ENCODE data around the gene TBL1X.
"Not testable (repeated sequence)": the region's sequence is repeated elsewhere in the genome, so short reads cannot be mapped to it uniquely, and the experiment has no call there.

The TBL1X gene

GRCh38 chrX:9500584-9500983 lies 35.7 kb downstream of the TBL1X start:
- DNase-seq, result no peak

DNA sequence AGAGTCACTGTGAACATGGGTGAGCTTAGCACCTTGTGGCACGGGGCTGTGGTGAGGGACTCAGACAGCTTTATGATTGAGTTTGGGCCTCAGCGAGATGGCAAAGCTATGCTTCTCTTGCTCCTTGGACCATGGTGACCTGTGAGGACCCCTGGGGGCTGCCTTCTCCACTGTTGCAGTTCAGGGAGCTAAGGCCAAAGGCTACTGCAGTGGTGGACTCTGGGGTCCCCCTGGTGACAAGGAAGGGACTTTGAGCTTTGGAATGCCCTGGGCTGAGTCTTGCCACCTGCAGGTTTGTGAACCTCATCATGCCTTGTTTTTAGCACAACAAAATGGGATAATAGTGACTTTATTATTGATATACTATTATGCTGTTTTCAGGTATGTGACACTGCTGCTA lies 36.5 kb downstream of the TBL1X start:
- DNase-seq, result no peak

GRCh38 chrX:9503261-9503660 lies 38.4 kb downstream of the TBL1X start:
- no peak for DNase-seq

DNA sequence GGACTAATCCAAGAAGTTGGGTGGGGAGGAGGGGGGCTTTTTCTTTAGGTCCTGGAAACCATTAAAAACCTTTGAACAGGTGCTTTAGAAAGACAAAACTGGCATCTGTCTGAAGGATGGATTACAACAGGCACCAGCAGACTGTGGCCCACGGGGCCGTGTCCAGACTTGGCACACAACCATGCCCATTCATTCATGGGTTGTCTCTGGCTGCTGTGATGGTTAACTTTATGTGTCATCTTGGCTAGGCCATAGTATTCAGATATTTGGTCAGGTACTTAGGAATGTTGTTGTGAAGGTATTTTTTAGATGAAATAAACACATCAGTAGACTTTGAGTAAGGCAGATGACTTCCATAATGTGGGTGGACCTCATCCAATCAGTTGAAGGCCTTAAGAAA lies 45.5 kb downstream of the TBL1X start:
- no peak for DNase-seq

DNA sequence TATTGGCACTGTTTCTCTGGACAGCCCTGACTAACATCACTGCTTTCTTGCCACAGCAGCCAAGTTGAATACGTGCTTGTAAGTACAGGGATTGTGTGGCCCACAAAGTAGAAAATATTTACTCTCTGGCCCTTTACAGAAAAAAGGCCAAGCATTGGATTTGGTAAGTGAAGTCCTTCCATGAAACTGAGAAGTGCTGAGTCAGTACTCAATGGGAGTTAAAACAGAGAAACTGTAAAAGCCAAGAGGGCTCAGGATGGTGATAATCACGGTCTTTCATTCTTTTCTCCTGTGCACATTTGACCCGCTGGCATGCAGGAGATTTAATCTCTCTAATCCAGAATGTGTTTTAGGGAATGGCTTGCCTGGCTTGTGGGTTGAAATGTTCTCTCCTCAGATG lies 46.1 kb downstream of the TBL1X start:
- DNase-seq, result no peak

- no peak for DNase-seq
These were observed 50.6 kb downstream of the TBL1X start for GRCh38 chrX:9515489-9515888.

- DNase-seq, result no peak
These were observed 51.2 kb downstream of the TBL1X start for GRCh38 chrX:9515973-9516538.

GRCh38 chrX:9516635-9517034 lies 51.8 kb downstream of the TBL1X start:
- no peak for DNase-seq

- DNase-seq, result no peak
These were observed 53.2 kb downstream of the TBL1X start for GRCh38 chrX:9518051-9518450.

DNA sequence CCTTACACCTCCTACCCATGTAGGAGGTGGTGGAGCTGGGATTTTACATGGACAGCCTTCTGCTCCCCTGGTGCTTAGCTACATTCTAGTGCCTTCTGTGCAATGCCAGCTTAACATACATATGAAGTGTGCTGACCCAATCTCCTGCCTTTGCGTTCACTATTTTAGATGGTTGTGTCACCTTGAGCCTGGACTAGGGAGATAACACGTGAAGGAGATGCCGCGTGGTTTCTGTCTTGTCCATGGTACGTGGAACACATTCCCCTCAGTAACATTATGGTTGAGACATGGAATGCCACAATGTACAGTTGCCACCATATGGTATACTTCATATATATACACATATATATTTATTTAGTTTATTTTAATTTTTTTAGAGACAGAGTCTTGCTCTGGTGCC lies 54.0 kb downstream of the TBL1X start:
- no peak for DNase-seq

DNA sequence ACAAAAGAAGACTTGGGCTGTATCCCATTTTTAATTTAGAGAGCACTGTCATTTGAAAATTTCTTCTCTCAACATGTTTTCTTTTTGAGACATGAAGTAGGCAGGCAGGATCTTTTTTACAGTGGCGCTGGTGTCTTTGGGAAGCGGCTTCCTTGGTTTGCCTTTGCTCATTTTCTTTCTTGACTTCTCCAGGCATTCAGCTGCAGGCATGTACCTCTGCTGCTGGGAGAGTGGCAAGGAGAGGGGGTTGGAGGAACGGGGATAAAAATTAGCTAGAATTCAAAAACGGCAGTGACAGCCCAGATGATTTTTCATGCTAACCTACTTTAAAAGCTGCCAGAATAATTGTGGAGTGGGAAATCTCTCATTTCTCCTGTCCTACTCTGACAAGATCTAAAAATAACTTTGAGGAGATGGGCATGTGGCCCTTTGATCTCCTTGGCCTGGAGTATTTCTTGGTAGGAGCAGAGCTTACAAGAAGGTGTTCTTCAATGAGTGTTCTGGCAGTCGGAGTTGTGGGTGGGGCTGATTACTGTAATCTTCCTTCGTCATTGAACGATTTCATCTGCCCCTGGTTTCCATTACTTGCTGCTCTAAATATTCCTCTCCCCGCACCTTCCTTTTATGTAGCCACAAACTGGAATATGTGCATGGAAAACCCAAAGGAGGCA lies 54.8 kb downstream of the TBL1X start:
- no peak for DNase-seq

GRCh38 chrX:9520217-9520590 lies 55.3 kb downstream of the TBL1X start:
- no peak for DNase-seq

DNA sequence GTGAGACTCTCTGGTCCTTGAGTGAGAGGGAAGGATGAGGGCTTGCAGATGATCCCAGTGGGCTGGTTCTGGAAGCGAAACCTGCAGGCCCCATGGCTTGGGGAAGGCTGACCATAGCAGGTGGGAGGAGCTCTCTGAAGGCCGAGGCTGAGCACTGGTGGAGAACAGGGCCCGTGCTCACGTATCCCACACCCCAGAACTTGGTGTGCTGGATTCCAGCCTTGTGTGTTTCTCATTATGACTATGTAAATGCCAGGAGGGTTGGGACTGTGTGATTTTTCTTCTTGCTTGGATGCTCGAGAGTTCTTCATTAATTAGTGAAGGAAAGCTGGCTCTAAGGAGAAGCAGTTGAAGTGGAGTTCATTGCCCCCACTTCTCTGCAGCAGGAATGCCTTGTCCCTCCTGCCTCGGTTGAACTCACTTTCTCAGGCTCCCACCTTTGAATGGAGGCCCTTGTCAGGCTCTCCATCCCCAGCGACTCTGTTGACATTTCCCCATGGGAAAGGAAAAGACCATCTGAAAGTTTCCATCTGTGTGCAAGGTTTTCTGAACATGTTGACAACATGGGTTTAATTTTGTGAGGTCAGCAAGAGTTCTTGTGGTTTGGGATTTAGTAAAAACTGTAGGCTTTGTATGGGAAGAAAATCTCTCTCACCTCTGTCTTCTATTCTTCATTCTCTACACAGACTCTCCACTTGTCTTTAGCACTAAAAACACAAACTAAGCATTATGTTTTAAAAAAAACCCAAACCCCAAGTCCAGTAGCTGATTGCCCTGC lies 57.7 kb downstream of the TBL1X start:
- no peak for DNase-seq

DNA sequence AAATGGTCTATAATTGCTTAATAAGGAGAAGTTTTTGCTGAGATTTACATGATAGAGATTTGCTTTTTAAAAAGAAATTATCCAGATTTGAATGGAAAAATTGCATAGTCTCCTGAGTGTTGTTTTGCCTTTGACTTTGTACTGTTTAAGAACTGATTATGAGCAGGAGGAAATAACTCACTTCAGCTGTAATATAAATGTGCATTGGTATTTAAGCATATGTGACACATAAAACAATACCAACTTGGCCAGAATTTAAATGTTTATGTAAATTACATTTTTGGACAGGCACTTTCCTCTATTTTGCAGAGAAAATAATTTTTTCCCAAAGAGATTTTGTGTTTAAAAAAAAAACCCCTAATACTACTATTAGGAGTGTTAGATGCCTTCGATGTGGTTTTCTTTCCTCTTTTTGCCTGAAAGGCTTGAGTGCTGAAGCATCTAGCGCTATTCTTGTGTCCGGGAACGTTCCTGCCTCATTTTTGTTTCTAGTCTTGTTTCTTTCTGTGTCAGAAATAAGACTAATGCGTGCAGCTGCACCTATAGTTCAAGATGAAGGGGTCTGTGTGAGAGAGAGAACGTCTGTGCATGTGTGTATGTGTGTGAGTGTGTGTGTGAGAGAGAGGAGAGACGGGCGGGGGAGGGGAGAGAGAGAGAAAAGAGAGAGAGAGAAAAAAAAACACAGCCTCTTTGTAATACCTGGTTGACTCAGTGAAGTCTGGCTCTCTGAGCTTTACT lies 60.8 kb downstream of the TBL1X start:
- no peak for DNase-seq

- no peak for DNase-seq
These were observed 62.1 kb downstream of the TBL1X start for GRCh38 chrX:9526965-9527364.

GRCh38 chrX:9528498-9528897 lies 63.6 kb downstream of the TBL1X start:
- DNase-seq, result no peak

DNA sequence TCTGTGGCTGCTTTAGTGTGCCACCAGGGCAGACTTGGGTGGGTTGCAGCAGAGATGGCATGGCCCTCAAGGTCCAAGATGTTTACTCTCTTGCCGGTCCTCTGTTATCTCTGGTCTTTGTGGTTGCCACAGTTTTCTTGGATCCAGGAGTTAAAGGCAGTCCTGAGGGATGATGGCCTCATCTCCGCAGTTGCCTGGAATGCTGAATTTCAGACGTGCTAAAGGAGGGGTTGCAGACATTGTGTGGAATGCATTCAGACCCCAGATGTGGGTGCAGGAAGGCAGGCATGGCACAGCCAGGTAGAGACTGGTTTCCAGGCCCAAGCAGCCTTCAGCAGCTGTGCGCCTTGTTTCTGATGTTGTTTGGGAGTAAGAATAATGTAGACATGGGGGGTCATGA lies 64.4 kb downstream of the TBL1X start:
- no peak for DNase-seq

DNA sequence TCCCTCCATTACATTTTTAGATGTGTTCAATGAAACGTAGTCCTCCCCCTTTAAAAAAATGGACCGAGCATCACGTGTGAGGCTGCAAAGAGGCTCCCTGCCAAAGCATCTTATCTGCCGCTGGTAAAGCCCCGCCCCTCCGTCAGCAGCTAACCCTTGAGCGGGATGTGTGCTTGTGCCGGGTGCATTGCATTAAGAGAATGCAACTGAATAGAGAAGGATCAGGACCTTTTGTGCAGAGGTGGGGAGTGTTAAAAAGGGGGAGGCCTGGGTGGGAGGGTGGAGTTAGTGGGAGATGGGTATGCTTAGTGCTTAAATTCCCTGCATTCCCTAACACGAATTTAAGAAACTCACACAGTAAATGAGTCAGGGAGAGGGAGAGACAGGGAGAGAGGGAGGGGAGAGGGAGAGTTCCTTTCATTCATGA lies 66.0 kb downstream of the TBL1X start:
- peak; percentile 21 for DNase-seq

DNA sequence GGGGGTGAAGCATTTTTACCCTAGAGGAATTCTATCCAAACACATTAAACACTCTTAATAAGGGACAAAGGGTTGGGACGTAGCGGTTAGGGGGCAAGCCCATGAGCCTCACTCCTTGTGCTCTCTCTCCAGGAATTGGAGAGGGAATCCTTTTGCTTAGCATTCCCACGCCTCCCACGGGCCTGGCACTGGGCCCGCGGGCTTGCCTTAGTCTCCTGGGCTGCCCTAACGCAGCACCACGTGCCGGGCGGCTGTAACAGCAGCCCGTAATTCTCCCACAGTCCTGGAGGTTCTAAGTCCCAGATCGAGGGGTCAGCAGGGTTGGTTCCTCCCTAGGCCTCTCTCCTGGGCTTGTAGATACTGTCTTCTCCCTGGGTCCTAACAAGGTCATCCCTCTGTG lies 67.5 kb downstream of the TBL1X start:
- no peak for DNase-seq

DNA sequence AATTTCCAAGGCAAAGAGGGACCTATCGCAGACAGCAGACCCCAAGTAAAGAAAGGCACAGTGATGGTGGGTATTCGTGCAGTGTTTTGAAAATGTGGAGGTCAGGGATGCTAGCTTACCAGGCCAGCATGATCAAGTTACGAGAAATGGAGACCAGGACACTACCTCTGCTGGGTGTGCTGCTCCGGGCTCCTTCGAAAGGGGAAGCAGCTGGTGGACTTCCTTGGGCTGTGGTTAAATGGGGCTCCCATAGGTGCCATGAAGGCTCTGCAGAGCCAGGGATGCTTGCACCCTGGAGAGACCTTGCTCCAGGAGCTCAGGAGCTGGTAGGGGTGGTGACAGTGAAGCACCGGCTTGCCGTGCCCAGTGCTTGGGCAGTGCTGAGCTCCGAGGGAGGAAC lies 68.8 kb downstream of the TBL1X start:
- no peak for DNase-seq

- no peak for DNase-seq
These were observed 69.8 kb downstream of the TBL1X start for GRCh38 chrX:9534686-9535085.

DNA sequence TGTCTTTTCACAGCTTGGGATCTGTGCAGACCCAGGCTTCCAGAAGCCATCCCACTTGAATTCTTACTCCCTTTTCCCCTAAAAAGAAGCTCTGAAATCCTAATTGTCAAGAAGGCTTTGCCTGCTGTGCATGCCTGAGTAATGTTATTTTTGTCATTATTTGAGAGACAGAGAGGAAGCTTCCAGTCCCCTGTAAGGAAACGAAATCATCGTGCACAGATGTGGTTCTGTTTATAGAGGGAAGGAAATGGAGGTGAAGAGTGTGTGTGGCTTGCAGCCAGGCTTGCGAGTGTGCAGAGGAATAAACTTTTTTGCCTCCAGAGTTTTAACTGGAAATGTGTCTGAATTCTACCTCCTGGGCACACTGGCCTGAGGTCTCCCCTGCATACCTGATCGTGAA lies 70.2 kb downstream of the TBL1X start:
- no peak for DNase-seq

DNA sequence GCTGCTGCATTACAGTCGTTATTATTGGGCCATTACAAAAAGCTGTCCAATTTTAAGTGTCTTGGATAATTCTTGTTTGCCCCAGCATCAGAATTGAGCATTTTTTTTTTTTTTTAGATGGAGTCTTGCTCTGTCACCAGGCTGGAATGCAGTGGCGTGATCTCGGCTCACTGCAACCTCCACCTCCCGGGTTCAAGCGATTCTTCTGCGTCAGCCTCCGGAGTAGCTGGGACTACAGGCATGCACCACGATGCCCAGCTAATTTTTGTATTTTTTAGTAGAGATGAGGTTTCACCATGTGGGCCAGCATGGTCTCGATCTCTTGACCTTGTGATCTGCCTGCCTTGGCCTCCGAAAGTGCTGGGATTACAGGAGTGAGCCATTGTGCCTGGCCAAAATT lies 71.3 kb downstream of the TBL1X start:
- not testable (repeated sequence) for DNase-seq

DNA sequence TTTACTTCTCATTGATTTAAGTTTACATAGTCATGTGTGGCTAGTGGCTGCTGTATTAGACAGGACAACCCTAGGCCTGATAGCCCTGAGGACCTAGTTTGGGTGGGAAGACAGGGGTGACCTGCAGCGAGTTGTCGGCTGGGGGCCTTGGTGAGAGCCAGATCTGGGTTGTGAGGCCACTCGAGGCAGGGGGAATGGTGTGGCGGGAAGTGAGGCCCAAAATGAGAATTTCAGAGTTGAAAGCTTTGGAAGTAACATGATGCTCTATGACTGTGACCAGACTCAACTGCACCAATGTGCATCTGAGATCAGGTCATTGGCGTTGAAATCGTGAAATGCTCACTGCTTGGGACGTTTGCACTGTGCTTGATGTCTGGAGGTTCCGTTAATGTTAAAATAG lies 72.9 kb downstream of the TBL1X start:
- DNase-seq, result no peak

All from stimulated activated naive CD4-positive, alpha-beta T cell treated with Interleukin-2 at 50 U/mL for 16 hours (primary cell).